ENCODE measurements around the gene ARMH1.

DNA sequence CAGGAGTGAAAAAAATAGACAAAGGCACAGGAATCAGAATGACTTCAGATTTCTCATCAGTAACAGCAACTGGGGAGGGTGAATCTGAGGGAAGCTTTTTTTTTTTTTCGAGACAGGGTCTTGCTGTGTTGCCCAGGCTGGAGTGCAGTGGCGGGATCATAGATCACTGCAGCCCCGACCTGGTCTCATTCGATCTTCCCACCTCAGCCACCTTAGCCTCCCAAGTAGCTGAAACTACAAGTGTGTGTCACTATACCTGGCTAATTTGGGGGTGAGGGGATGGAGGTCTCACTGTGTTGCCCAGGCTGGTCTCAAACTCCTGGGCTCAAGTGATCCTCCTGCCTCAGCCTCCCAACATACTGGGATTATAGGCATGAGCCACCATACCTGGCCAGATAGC, 10.7 kb downstream of the ARMH1 start:
- TF ChIP-seq, protein P1, sequence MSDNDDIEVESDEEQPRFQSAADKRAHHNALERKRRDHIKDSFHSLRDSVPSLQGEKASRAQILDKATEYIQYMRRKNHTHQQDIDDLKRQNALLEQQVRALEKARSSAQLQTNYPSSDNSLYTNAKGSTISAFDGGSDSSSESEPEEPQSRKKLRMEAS (IDR thresholded peaks at IDR 0.05; ENCODE audit: low read depth), result no peak
- TF ChIP-seq, protein P2, sequence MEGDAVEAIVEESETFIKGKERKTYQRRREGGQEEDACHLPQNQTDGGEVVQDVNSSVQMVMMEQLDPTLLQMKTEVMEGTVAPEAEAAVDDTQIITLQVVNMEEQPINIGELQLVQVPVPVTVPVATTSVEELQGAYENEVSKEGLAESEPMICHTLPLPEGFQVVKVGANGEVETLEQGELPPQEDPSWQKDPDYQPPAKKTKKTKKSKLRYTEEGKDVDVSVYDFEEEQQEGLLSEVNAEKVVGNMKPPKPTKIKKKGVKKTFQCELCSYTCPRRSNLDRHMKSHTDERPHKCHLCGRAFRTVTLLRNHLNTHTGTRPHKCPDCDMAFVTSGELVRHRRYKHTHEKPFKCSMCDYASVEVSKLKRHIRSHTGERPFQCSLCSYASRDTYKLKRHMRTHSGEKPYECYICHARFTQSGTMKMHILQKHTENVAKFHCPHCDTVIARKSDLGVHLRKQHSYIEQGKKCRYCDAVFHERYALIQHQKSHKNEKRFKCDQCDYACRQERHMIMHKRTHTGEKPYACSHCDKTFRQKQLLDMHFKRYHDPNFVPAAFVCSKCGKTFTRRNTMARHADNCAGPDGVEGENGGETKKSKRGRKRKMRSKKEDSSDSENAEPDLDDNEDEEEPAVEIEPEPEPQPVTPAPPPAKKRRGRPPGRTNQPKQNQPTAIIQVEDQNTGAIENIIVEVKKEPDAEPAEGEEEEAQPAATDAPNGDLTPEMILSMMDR (IDR thresholded peaks at IDR 0.05), result no peak
- TF ChIP-seq TAF1 (IDR thresholded peaks at IDR 0.05; ENCODE audit: borderline replicate concordance, low read depth, low read length), result no peak
- TF ChIP-seq, protein P3, sequence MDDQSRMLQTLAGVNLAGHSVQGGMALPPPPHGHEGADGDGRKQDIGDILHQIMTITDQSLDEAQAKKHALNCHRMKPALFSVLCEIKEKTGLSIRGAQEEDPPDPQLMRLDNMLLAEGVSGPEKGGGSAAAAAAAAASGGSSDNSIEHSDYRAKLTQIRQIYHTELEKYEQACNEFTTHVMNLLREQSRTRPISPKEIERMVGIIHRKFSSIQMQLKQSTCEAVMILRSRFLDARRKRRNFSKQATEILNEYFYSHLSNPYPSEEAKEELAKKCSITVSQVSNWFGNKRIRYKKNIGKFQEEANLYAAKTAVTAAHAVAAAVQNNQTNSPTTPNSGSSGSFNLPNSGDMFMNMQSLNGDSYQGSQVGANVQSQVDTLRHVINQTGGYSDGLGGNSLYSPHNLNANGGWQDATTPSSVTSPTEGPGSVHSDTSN (IDR thresholded peaks at IDR 0.05), result no peak
- TF ChIP-seq ELF1 (IDR thresholded peaks at IDR 0.05), result no peak
- TF ChIP-seq YY1 (IDR thresholded peaks at IDR 0.05; ENCODE audit: low read depth), result no peak
- no peak for TF ChIP-seq POLR2AphosphoS5 (IDR thresholded peaks at IDR 0.05; ENCODE audit: low read depth, low read length)
- no peak for TF ChIP-seq EP300 (IDR thresholded peaks at IDR 0.05; ENCODE audit: borderline replicate concordance in 1 of 2, low read depth in 1 of 2, low read length in 1 of 2)
- no peak for TF ChIP-seq SMC3 (IDR thresholded peaks at IDR 0.05; ENCODE audit: low read depth, low read length)
- TF ChIP-seq, protein P4, sequence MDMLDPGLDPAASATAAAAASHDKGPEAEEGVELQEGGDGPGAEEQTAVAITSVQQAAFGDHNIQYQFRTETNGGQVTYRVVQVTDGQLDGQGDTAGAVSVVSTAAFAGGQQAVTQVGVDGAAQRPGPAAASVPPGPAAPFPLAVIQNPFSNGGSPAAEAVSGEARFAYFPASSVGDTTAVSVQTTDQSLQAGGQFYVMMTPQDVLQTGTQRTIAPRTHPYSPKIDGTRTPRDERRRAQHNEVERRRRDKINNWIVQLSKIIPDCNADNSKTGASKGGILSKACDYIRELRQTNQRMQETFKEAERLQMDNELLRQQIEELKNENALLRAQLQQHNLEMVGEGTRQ (IDR thresholded peaks at IDR 0.05; ENCODE audit: borderline replicate concordance, low read depth, low read length), result no peak
- no peak for TF ChIP-seq MXI1 (IDR thresholded peaks at IDR 0.05; ENCODE audit: low read depth, low read length)
- no peak for TF ChIP-seq CHD2 (IDR thresholded peaks at IDR 0.05; ENCODE audit: low read length, partially characterized antibody)
